ENCODE results near the gene DNAJC18.
"Not testable (repeated sequence)": the region's sequence is repeated elsewhere in the genome, so short reads cannot be mapped to it uniquely, and the experiment has no call there.

The DNAJC18 gene

GRCh38 chr5:139461176-139461575, 21.9 kb upstream of the DNAJC18 start:
- no peak for DNase-seq (ENCODE audit: low spot score)

GRCh38 chr5:139460455-139460854, 21.1 kb upstream of the DNAJC18 start:
- DNase-seq (ENCODE audit: low spot score) = no peak

- DNase-seq (ENCODE audit: low spot score) = no peak
Measured at GRCh38 chr5:139459451-139459934, 20.2 kb upstream of the DNAJC18 start.

GRCh38 chr5:139458580-139459407, 19.5 kb upstream of the DNAJC18 start:
- no peak for DNase-seq (ENCODE audit: low spot score)

GRCh38 chr5:139457653-139458306, 18.5 kb upstream of the DNAJC18 start:
- no peak for DNase-seq (ENCODE audit: low spot score)

GRCh38 chr5:139457241-139457640, 17.9 kb upstream of the DNAJC18 start:
- DNase-seq (ENCODE audit: low spot score) = no peak

GRCh38 chr5:139456776-139457175, 17.5 kb upstream of the DNAJC18 start:
- no peak for DNase-seq (ENCODE audit: low spot score)

GRCh38 chr5:139454568-139455290, 15.4 kb upstream of the DNAJC18 start:
- DNase-seq (ENCODE audit: low spot score) = no peak

- DNase-seq (ENCODE audit: low spot score) = no peak
Measured at GRCh38 chr5:139453683-139454567, 14.6 kb upstream of the DNAJC18 start.

GRCh38 chr5:139451878-139452660, 12.7 kb upstream of the DNAJC18 start:
- no peak for DNase-seq (ENCODE audit: low spot score)

- no peak for DNase-seq (ENCODE audit: low spot score)
Measured at GRCh38 chr5:139451176-139451575, 11.9 kb upstream of the DNAJC18 start.

GRCh38 chr5:139446956-139447779, 7.8 kb upstream of the DNAJC18 start:
- DNase-seq (ENCODE audit: low spot score) = no peak

- no peak for DNase-seq (ENCODE audit: low spot score)
Measured at GRCh38 chr5:139445325-139446170, 6.2 kb upstream of the DNAJC18 start.

GRCh38 chr5:139443831-139444453, 4.6 kb upstream of the DNAJC18 start:
- no peak for DNase-seq (ENCODE audit: low spot score)

- not testable (repeated sequence) for DNase-seq (ENCODE audit: low spot score)
Measured at GRCh38 chr5:139440416-139440815, 1.1 kb upstream of the DNAJC18 start.

- DNase-seq (ENCODE audit: low spot score) = no peak
Measured at GRCh38 chr5:139438707-139439012, 665 bp downstream of the DNAJC18 start.

GRCh38 chr5:139435676-139436075, 3.6 kb downstream of the DNAJC18 start:
- no peak for DNase-seq (ENCODE audit: low spot score)

- DNase-seq (ENCODE audit: low spot score) = no peak
Measured at GRCh38 chr5:139431706-139432105, 7.6 kb downstream of the DNAJC18 start.

- no peak for DNase-seq (ENCODE audit: low spot score)
Measured at GRCh38 chr5:139430015-139430414, 9.3 kb downstream of the DNAJC18 start.
